ENCODE results near the gene OR6P1.

The OR6P1 gene

GRCh38 chr1:158570480-158570879, at the start of gene OR6P1:
TSS of gene OR6P1 (minus strand) at chr1:158570580. CDS start at chr1:158563604, 6,976 bp downstream.
- DNase-seq, result no peak

- DNase-seq, result no peak
These were observed 43.4 kb upstream of the OR6P1 start for GRCh38 chr1:158613764-158614163.

GRCh38 chr1:158611916-158612315, 41.5 kb upstream of the OR6P1 start:
- no peak for DNase-seq

GRCh38 chr1:158607296-158607695, 36.9 kb upstream of the OR6P1 start:
- DNase-seq, result no peak

- no peak for DNase-seq
These were observed 34.6 kb upstream of the OR6P1 start, which contains the start of gene OR10Z1 for GRCh38 chr1:158604968-158605367. TSS of gene OR10Z1 (plus strand) at chr1:158605268. CDS start at chr1:158606439, 1,171 bp downstream.

GRCh38 chr1:158600735-158601134, 30.4 kb upstream of the OR6P1 start:
- DNase-seq, result no peak

GRCh38 chr1:158586942-158587341, 16.6 kb upstream of the OR6P1 start:
- no peak for DNase-seq

- no peak for DNase-seq
These were observed 13.6 kb upstream of the OR6P1 start for GRCh38 chr1:158583962-158584361.

GRCh38 chr1:158579733-158580132, 9.4 kb upstream of the OR6P1 start, which contains the start of gene OR10X1:
TSS of gene OR10X1 (minus strand) at chr1:158579899. CDS start at chr1:158579899, 0 bp downstream.
- no peak for DNase-seq

- DNase-seq, result no peak
These were observed 7.2 kb upstream of the OR6P1 start for GRCh38 chr1:158577561-158577960.

GRCh38 chr1:158572226-158572625, 1.8 kb upstream of the OR6P1 start:
- no peak for DNase-seq

- DNase-seq, result no peak
These were observed 5.8 kb downstream of the OR6P1 start for GRCh38 chr1:158564608-158565007.

GRCh38 chr1:158563853-158564252, 6.5 kb downstream of the OR6P1 start:
- DNase-seq, result no peak

- no peak for DNase-seq
These were observed 10.7 kb downstream of the OR6P1 start for GRCh38 chr1:158559696-158560095.

GRCh38 chr1:158554352-158554751, 16.0 kb downstream of the OR6P1 start, which contains the start of gene OR6Y1:
TSS of gene OR6Y1 (minus strand) at chr1:158554405. CDS start at chr1:158548105, 6,300 bp downstream.
- no peak for DNase-seq

- no peak for DNase-seq
These were observed 18.1 kb downstream of the OR6P1 start for GRCh38 chr1:158552296-158552695.

- DNase-seq, result no peak
These were observed 22.8 kb downstream of the OR6P1 start for GRCh38 chr1:158547533-158547932.

GRCh38 chr1:158537609-158538008, 32.8 kb downstream of the OR6P1 start:
- no peak for DNase-seq

- DNase-seq, result no peak
These were observed 35.9 kb downstream of the OR6P1 start for GRCh38 chr1:158534496-158534895.

- DNase-seq, result no peak
These were observed 43.1 kb downstream of the OR6P1 start for GRCh38 chr1:158527190-158527815.

- DNase-seq, result no peak
These were observed 48.7 kb downstream of the OR6P1 start for GRCh38 chr1:158521666-158522058.

GRCh38 chr1:158520955-158521665, 49.3 kb downstream of the OR6P1 start:
- DNase-seq, result no peak

- DNase-seq, result no peak
These were observed 50.4 kb downstream of the OR6P1 start for GRCh38 chr1:158520021-158520420.

- no peak for DNase-seq
These were observed 53.4 kb downstream of the OR6P1 start for GRCh38 chr1:158516966-158517365.
